Stimulated activated CD8-positive, alpha-beta memory T cell treated with anti-CD3 and anti-CD28 coated beads, Interleukin-15, amount 100 ng/mL, for 24 hours (primary cell): ENCODE measurements around the gene NAP1L4.

ENCODE experiments used
- DNase-seq: peaks from one replicate; pipeline ENCODE4 v3.0.0-alpha.2; 2020; ENCODE audit warnings: low read depth

The NAP1L4 gene

GRCh38 chr11:2992234-2992996, at the start of gene NAP1L4:
Gene NAP1L4 (minus strand): TSS chr11:2992329. CDS start chr11:2979220, 13,109 bp downstream.
- peak; percentile 91 for DNase-seq

- DNase-seq: no peak
Observed at GRCh38 chr11:3040881-3041280, 48.8 kb upstream of the NAP1L4 start.

- no peak for DNase-seq
Observed at GRCh38 chr11:3037945-3038271, 45.8 kb upstream of the NAP1L4 start.

GRCh38 chr11:3037040-3037944, 45.2 kb upstream of the NAP1L4 start:
- DNase-seq: no peak

GRCh38 chr11:3036419-3036818, 44.3 kb upstream of the NAP1L4 start:
- no peak for DNase-seq

- no peak for DNase-seq
Observed at GRCh38 chr11:3035333-3035732, 43.2 kb upstream of the NAP1L4 start.

GRCh38 chr11:3030289-3031070, 38.4 kb upstream of the NAP1L4 start:
- DNase-seq: no peak

- DNase-seq: no peak
Observed at GRCh38 chr11:3028813-3029212, 36.7 kb upstream of the NAP1L4 start.

GRCh38 chr11:3026803-3027202, 34.7 kb upstream of the NAP1L4 start:
- DNase-seq: no peak

GRCh38 chr11:3022982-3023381, 30.9 kb upstream of the NAP1L4 start:
- DNase-seq: no peak

GRCh38 chr11:3022300-3022967, 30.3 kb upstream of the NAP1L4 start:
- DNase-seq: no peak

- DNase-seq: no peak
Observed at GRCh38 chr11:3021125-3021524, 29.0 kb upstream of the NAP1L4 start.

- DNase-seq: no peak
Observed at GRCh38 chr11:3020011-3020410, 27.9 kb upstream of the NAP1L4 start.

GRCh38 chr11:3018596-3018995, 26.5 kb upstream of the NAP1L4 start:
- DNase-seq: no peak

GRCh38 chr11:3016861-3017260, 24.7 kb upstream of the NAP1L4 start:
- DNase-seq: no peak

GRCh38 chr11:3015796-3016195, 23.7 kb upstream of the NAP1L4 start:
- DNase-seq: no peak

GRCh38 chr11:3014943-3015342, 22.8 kb upstream of the NAP1L4 start:
- no peak for DNase-seq

GRCh38 chr11:3014057-3014938, 22.2 kb upstream of the NAP1L4 start:
- peak; percentile 19 for DNase-seq

GRCh38 chr11:3011891-3012885, 20.1 kb upstream of the NAP1L4 start:
- DNase-seq: no peak
